ENCODE measurements around the gene SFMBT1. TPM values are rescaled to one million over a fixed set of nuclear protein-coding genes. Genes with fewer than 3 reads are reported as not detected.

Gene SFMBT1
- polyA plus RNA-seq, 2 donors: 2.3 to 3.7 TPM

DNA sequence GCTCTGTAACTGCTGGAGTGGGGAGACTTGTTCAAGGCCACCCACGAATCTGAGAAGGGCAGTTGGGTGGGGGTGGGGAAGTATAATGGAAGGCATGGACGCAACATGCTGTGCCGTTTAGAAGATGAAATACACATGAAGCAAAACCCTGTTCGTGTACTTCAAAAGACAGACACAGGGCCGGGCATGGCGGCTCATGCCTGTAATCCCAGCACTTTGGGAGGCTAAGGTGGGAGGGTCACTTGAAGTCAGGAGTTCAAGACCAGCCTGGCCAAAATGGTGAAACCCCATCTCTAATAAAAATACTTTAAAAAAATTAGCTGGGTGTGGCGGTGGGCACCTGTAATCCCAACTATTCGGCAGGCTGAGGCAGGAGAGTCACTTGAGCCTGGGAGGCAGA is 36.9 kb upstream of the SFMBT1 start:
- Histone ChIP-seq H3K36me3 (ENCODE audit: control insufficient read depth in 2 of 2, insufficient read depth in 2 of 2, low read length in 1 of 2) (peaks cover 0 to 2% of the 10 kb centered on the region in 2 donors), H3K4me3 (ENCODE audit: low read depth in 1 of 2, low read length in 2 of 2) (no peak overlapping the region), H3K27me3 (ENCODE audit: control insufficient read depth in 1 of 2, insufficient read depth in 2 of 2, low read length in 2 of 2) (no peaks in the 10 kb centered on the region), H3K9me3 (ENCODE audit: control insufficient read depth in 2 of 2, insufficient read depth in 1 of 2, low read depth in 1 of 2, low read length in 1 of 2) (no peaks in the 10 kb centered on the region), H3K27ac (ENCODE audit: low read depth in 2 of 2, low read length in 1 of 2) (no peak overlapping the region), H3K4me1 (ENCODE audit: control insufficient read depth in 2 of 2, insufficient read depth in 2 of 2, low read length in 1 of 2) (peaks cover 0 to 5% of the 10 kb centered on the region in 2 donors)
- WGBS, 2 donors: 77% methylated on average over 8 of the region's 8 CpGs

DNA sequence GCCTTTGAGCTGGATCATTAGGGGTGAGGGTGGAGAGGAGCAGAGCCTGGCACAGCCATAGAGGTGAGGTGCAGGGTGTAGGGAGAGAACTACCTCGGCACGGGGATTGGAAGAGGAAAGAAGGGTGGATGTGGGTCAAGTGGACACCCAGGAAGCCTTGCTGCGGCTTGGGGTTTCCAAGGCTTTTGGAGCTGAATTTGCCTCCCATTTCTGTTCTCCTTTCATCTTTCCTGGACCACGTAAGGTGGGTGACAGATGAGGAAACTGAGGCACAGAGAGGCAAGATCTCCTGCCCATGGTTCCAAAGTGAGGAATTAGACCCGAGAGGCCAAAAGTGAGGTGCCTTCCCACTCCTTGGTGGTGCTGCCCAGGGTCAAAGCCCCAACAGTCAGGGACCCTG is 35.4 kb upstream of the SFMBT1 start:
- no peaks in the 10 kb centered on the region for H3K27me3 ChIP-seq (ENCODE audit: control insufficient read depth in 1 of 2, insufficient read depth in 2 of 2, low read length in 2 of 2)
- no peak overlapping the region for H3K27ac ChIP-seq (ENCODE audit: low read depth in 2 of 2, low read length in 1 of 2)
- no peak overlapping the region for H3K4me3 ChIP-seq (ENCODE audit: low read depth in 1 of 2, low read length in 2 of 2)
- no peaks in the 10 kb centered on the region for H3K36me3 ChIP-seq (ENCODE audit: control insufficient read depth in 2 of 2, insufficient read depth in 2 of 2, low read length in 1 of 2)
- 88 to 91% methylated on average over 5 of the region's 5 CpGs for WGBS, 2 donors
- peaks cover 0 to 5% of the 10 kb centered on the region in 2 donors for H3K4me1 ChIP-seq (ENCODE audit: control insufficient read depth in 2 of 2, insufficient read depth in 2 of 2, low read length in 1 of 2)
- no peaks in the 10 kb centered on the region for H3K9me3 ChIP-seq (ENCODE audit: control insufficient read depth in 2 of 2, insufficient read depth in 1 of 2, low read depth in 1 of 2, low read length in 1 of 2)

DNA sequence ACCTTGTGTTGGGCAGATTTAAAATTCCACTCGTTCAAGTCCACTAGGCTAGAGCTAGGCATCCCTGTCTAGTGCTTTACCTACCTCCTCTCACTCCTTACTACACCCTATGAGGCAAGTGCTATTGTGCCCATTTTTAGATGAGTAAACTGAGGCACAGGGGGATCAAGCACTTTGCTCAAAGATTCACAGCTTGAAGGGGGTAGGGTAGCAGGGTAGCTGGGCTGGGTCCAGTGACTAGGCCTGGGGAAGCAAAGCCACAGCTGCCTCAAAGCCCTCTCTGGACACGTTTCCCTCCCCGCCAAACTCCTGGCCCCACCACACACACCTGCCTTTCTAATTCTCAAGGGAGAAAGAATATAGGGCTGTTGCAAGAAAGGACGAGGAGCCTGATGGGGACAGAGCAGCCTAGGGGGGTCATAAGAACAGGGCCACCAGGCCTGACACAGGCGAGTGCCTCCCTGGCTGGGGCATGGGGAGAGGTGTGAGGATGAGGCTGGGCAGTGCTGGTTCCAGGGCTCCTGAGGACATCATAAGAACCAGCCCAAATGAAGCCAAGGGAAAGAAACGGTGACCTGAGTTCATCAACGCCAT is 34.8 kb upstream of the SFMBT1 start:
- Histone ChIP-seq H3K4me1 (ENCODE audit: control insufficient read depth in 2 of 2, insufficient read depth in 2 of 2, low read length in 1 of 2) (peaks cover 4 to 5% of the 10 kb centered on the region in 2 donors), H3K9me3 (ENCODE audit: control insufficient read depth in 2 of 2, insufficient read depth in 1 of 2, low read depth in 1 of 2, low read length in 1 of 2) (no peaks in the 10 kb centered on the region), H3K36me3 (ENCODE audit: control insufficient read depth in 2 of 2, insufficient read depth in 2 of 2, low read length in 1 of 2) (no peaks in the 10 kb centered on the region), H3K27me3 (ENCODE audit: control insufficient read depth in 1 of 2, insufficient read depth in 2 of 2, low read length in 2 of 2) (no peaks in the 10 kb centered on the region), H3K4me3 (ENCODE audit: low read depth in 1 of 2, low read length in 2 of 2) (no peak overlapping the region), H3K27ac (ENCODE audit: low read depth in 2 of 2, low read length in 1 of 2) (no peak overlapping the region)
- WGBS, 2 donors: 84 to 87% methylated on average over 7 of the region's 7 CpGs

DNA sequence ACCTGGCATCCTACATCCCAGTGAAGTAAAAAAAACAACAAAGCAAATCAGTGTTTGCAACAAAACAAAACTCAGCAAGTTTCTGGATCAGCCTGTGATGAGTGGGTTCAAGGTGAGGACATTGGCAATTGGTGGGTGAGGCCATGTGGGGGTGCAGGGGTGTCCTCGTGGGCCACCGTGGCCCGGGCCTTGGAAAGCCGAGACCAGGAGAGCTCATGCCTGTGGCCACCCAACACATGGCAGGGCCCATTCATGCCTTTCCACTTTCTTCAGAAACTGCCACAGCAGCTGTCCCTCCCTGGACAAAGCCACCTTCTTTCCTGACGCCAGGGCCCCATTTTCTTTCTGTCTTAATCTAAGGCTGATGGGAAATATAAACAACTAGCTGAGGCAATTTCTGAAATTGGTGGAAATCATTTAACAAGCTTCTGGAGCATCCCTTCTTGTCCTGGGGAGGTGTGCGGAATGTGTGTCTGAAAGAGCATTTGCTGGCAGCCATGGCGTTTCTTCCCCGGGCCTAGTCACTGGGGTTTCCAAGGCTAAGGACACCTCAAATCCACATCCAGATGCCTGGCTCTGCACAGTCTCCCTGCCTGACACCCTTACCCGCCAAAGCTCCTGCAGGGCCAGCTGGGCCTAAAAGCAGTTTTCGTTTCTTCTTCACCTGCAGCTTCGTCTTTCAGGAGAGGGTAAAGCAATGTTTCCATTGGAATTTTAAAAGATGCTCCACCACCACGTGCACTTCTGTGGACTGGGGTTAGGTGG is 34.1 kb upstream of the SFMBT1 start:
- H3K36me3 ChIP-seq (ENCODE audit: control insufficient read depth in 2 of 2, insufficient read depth in 2 of 2, low read length in 1 of 2): no peaks in the 10 kb centered on the region
- no peaks in the 10 kb centered on the region for H3K9me3 ChIP-seq (ENCODE audit: control insufficient read depth in 2 of 2, insufficient read depth in 1 of 2, low read depth in 1 of 2, low read length in 1 of 2)
- no peak overlapping the region for H3K27ac ChIP-seq (ENCODE audit: low read depth in 2 of 2, low read length in 1 of 2)
- 86 to 87% methylated on average over 12 of the region's 12 CpGs for WGBS, 2 donors
- H3K4me3 ChIP-seq (ENCODE audit: low read depth in 1 of 2, low read length in 2 of 2): no peak overlapping the region
- no peaks in the 10 kb centered on the region for H3K27me3 ChIP-seq (ENCODE audit: control insufficient read depth in 1 of 2, insufficient read depth in 2 of 2, low read length in 2 of 2)
- H3K4me1 ChIP-seq (ENCODE audit: control insufficient read depth in 2 of 2, insufficient read depth in 2 of 2, low read length in 1 of 2): peaks cover 5% of the 10 kb centered on the region in 2 donors

DNA sequence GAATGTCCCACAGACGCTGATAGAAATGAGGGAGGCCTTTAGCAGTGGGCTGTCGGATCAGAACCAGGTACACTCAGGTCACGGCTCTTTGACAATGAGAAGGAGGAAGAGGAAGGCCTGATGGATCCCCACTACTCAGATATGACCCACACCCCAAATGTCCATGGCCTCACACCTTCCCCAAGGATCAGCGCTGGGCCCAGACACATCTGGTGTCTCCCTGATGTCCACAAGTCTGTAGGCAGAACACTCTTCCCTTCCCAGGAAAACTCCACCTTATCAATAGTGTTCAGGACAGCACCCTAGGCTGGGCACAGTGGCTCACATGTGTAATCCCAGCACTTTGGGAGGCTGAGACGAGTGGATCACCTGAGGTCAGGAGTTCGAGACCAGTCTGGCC is 33.3 kb upstream of the SFMBT1 start:
- H3K27me3 ChIP-seq (ENCODE audit: control insufficient read depth in 1 of 2, insufficient read depth in 2 of 2, low read length in 2 of 2): no peaks in the 10 kb centered on the region
- H3K36me3 ChIP-seq (ENCODE audit: control insufficient read depth in 2 of 2, insufficient read depth in 2 of 2, low read length in 1 of 2): no peaks in the 10 kb centered on the region
- no peak overlapping the region for H3K27ac ChIP-seq (ENCODE audit: low read depth in 2 of 2, low read length in 1 of 2)
- H3K4me1 ChIP-seq (ENCODE audit: control insufficient read depth in 2 of 2, insufficient read depth in 2 of 2, low read length in 1 of 2): peaks cover 5% of the 10 kb centered on the region in 2 donors
- 96 to 97% methylated on average over 6 of the region's 6 CpGs for WGBS, 2 donors
- no peak overlapping the region for H3K4me3 ChIP-seq (ENCODE audit: low read depth in 1 of 2, low read length in 2 of 2)
- H3K9me3 ChIP-seq (ENCODE audit: control insufficient read depth in 2 of 2, insufficient read depth in 1 of 2, low read depth in 1 of 2, low read length in 1 of 2): no peaks in the 10 kb centered on the region

DNA sequence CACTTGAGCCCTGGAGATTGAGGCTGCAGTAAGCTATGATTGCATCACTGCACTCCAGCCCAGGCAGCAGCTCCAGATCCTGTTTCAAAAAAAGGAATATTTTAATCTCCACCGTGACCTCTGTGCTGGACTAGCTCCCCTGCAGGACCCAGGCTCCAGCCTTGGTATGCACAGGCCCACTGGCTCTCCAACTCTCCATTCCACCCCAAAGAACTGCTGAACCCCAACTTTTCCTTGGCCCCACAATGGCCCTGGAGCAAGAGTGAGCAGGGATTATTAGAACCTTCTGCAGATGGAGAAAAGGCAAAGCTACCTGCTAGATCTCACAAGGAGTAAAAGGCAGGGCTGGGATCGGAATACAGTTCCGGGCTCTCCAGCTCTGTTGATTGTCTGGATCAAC is 32.8 kb upstream of the SFMBT1 start:
- Histone ChIP-seq H3K9me3 (ENCODE audit: control insufficient read depth in 2 of 2, insufficient read depth in 1 of 2, low read depth in 1 of 2, low read length in 1 of 2) (no peaks in the 10 kb centered on the region), H3K27ac (ENCODE audit: low read depth in 2 of 2, low read length in 1 of 2) (no peak overlapping the region), H3K36me3 (ENCODE audit: control insufficient read depth in 2 of 2, insufficient read depth in 2 of 2, low read length in 1 of 2) (no peaks in the 10 kb centered on the region), H3K4me1 (ENCODE audit: control insufficient read depth in 2 of 2, insufficient read depth in 2 of 2, low read length in 1 of 2) (peaks cover 3 to 5% of the 10 kb centered on the region in 2 donors), H3K27me3 (ENCODE audit: control insufficient read depth in 1 of 2, insufficient read depth in 2 of 2, low read length in 2 of 2) (no peaks in the 10 kb centered on the region), H3K4me3 (ENCODE audit: low read depth in 1 of 2, low read length in 2 of 2) (no peak overlapping the region)
- WGBS, 2 donors: 96 to 97% methylated on average over 3 of the region's 3 CpGs

DNA sequence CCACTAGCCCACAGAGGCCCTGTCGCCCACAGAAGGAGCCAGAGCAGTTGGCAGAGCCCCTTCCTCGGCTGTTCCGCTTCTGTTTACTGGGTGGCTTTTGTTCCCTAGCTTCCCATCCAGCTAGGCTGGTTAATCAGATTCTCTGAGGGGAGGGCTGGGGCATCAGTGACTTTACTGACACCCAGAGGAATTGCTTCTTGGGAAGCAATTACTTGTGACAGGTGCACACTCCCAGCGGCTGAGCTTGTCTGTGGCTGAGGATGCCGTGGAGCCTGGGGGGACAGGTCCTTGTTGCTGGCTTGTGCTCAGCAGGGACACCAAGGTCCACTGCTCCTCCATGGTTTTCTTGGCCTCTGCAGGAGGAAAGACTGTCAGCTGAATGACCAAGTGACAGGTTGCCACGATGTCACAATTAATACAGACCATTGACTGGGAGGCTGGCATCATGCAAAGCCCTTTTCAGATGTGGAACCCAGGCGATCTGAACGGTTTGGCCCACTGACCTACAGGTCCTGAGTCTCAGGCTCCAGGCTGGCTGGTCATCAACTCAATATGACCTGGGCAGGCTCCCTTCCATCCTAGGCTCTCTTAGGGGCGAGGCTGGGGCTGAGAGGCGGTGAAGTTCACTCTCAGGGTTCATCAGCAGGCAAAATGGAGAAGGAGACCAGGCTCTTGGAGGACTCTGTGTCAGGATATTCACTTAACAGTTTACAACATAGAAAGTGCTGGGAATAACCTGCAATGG is 31.8 kb upstream of the SFMBT1 start:
- 88 to 89% methylated on average over 10 of the region's 10 CpGs for WGBS, 2 donors

DNA sequence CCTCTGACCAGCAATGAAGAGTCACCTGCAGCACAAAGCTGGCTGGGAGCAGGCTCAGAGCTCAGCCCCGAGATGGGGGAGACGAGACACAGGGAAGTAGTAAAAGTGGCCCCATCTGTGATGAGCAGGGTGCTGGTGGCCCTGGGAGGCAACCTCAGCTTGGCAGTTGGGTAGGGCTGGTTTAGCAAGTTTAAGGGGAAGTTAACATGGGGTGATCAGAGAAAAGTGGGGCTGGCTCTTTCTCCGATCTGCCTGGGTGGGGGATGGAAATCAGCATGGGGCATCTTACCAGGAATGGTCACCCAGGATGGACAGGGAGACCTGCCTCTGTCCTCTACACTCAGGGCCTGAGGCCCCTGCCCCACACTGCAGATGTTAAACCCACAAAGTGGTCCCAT is 29.9 kb upstream of the SFMBT1 start:
- H3K27me3 ChIP-seq (ENCODE audit: control insufficient read depth in 1 of 2, insufficient read depth in 2 of 2, low read length in 2 of 2): no peaks in the 10 kb centered on the region
- no peaks in the 10 kb centered on the region for H3K9me3 ChIP-seq (ENCODE audit: control insufficient read depth in 2 of 2, insufficient read depth in 1 of 2, low read depth in 1 of 2, low read length in 1 of 2)
- H3K4me1 ChIP-seq (ENCODE audit: control insufficient read depth in 2 of 2, insufficient read depth in 2 of 2, low read length in 1 of 2): peaks cover 0 to 10% of the 10 kb centered on the region in 2 donors
- 80 to 83% methylated on average over 3 of the region's 3 CpGs for WGBS, 2 donors
- H3K4me3 ChIP-seq (ENCODE audit: low read depth in 1 of 2, low read length in 2 of 2): no peak overlapping the region
- H3K36me3 ChIP-seq (ENCODE audit: control insufficient read depth in 2 of 2, insufficient read depth in 2 of 2, low read length in 1 of 2): no peaks in the 10 kb centered on the region
- H3K27ac ChIP-seq (ENCODE audit: low read depth in 2 of 2, low read length in 1 of 2): no peak overlapping the region

More for the DNA sequence above, 31.8 kb upstream of the SFMBT1 start:
- Histone ChIP-seq H3K4me3 (ENCODE audit: low read depth in 1 of 2, low read length in 2 of 2) (no peak overlapping the region), H3K9me3 (ENCODE audit: control insufficient read depth in 2 of 2, insufficient read depth in 1 of 2, low read depth in 1 of 2, low read length in 1 of 2) (no peaks in the 10 kb centered on the region), H3K27ac (ENCODE audit: low read depth in 2 of 2, low read length in 1 of 2) (no peak overlapping the region), H3K27me3 (ENCODE audit: control insufficient read depth in 1 of 2, insufficient read depth in 2 of 2, low read length in 2 of 2) (no peaks in the 10 kb centered on the region), H3K36me3 (ENCODE audit: control insufficient read depth in 2 of 2, insufficient read depth in 2 of 2, low read length in 1 of 2) (no peaks in the 10 kb centered on the region), H3K4me1 (ENCODE audit: control insufficient read depth in 2 of 2, insufficient read depth in 2 of 2, low read length in 1 of 2) (peaks cover 0 to 5% of the 10 kb centered on the region in 2 donors)

DNA sequence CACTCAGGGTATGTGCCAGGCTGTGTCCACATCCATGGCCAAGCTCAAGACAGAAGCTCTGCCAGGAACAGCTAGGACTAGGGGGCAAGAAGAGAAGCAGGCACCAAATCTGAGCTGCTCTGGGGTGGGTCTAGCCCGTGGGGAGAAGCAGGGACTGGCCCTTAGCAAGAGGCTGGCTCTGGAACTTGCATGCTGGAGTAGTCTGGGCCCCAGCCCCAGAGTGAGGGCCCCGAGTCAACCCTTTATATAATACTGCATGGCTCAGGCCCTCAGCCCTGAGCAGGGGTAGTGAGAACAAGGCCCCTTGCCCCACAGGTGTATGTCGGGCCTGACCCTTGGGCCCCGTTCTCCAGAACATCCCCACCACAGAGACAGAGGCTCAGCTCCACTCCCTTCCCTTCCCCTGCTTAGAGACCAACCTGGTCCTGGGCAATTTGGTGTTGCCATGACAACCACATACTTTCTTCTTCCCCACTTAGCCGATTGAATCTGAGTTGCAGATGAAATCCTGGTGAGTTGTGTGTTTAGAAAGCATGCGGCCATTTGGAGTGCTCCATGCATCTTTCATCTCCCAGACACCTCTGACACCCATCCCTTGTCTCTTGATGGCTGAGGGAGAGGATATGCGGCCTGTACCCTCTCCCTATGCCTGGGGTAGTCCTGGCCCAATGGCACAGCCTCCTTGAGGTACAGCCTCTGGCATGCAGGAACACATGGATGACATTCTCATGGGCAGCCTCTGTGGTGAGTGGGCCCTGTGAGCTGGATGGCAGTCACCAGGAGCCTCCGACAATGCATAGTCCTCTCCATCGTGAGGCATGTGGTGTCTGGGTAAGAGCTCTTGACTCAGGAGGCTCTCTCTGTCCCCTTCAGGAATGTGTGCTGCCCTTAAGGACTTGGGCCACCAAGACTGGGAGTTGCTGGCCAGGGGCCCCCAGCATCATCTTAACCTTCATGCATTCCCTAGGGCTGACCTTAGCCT is 29.2 kb upstream of the SFMBT1 start:
- Histone ChIP-seq H3K27ac (ENCODE audit: low read depth in 2 of 2, low read length in 1 of 2) (no peak overlapping the region), H3K27me3 (ENCODE audit: control insufficient read depth in 1 of 2, insufficient read depth in 2 of 2, low read length in 2 of 2) (no peaks in the 10 kb centered on the region), H3K36me3 (ENCODE audit: control insufficient read depth in 2 of 2, insufficient read depth in 2 of 2, low read length in 1 of 2) (no peaks in the 10 kb centered on the region), H3K4me1 (ENCODE audit: control insufficient read depth in 2 of 2, insufficient read depth in 2 of 2, low read length in 1 of 2) (peaks cover 0 to 10% of the 10 kb centered on the region in 2 donors), H3K4me3 (ENCODE audit: low read depth in 1 of 2, low read length in 2 of 2) (no peak overlapping the region), H3K9me3 (ENCODE audit: control insufficient read depth in 2 of 2, insufficient read depth in 1 of 2, low read depth in 1 of 2, low read length in 1 of 2) (no peaks in the 10 kb centered on the region)
- 83% methylated on average over 9 of the region's 9 CpGs for WGBS, 2 donors

Measured in esophagus (tissue), 2 donors.